ENCODE data around the gene ZNF318. TPM values are rescaled to one million over a fixed set of nuclear protein-coding genes. Genes with fewer than 3 reads are reported as not detected.

Gene ZNF318
- total RNA-seq, 1 experiment from 2014 or later = 23.8 TPM

DNA sequence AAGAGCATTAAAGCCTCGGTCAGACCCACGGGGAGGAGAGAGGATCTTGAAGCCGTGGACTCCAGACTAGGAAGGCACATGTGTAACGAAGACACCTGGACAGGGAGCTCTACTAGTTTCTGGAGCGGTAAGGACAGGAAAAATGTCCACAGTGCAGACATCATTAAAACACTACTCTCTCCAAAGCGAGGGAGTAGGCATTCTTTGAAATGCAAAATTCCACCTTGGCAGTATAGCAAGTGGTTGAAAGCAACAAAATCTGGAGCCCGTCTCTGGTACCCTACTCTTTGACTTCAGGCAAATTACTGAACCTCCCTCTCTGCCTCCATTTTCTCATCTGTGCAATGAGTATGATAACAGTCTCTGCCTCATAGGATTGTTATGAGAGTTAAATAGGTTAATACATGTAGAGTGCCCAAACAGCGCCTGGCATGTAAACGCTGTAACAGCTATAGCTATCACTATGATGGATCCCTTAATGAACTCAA lies 60.4 kb downstream of the ZNF318 start:
- no TSS peak for BruUV-seq (replicated peaks)
- Histone ChIP-seq H3K27me3 (replicated peaks; ENCODE audit: insufficient read depth, low read depth, low read length, poor library complexity) (no peaks in the 10 kb centered on the region), H3K36me3 (ENCODE audit: insufficient read depth, low read length, poor library complexity, severe bottlenecking) (no peaks in the 10 kb centered on the region), H3K9me3 (ENCODE audit: low read depth, low read length, poor library complexity, severe bottlenecking) (no peaks in the 10 kb centered on the region), H3K27ac (ENCODE audit: low read depth, low read length, poor library complexity, severe bottlenecking) (no peak overlapping the region), H3K4me1 (ENCODE audit: insufficient read depth, low read length, poor library complexity, severe bottlenecking) (no peaks in the 10 kb centered on the region), H3K4me3 (ENCODE audit: low read depth, low read length, poor library complexity, severe bottlenecking) (peak overlapping the region; percentile 50)
- intact Hi-C loops (cut with micrococcal nuclease; ENCODE audit: unreplicated experiment) = no loop called here
- no peak for TF ChIP-seq EZH2 (IDR thresholded peaks at IDR 0.05; ENCODE audit: borderline replicate concordance, low read depth, low read length, poor library complexity, severe bottlenecking)
- POLR2A ChIA-PET (ENCODE audit: low non-redundant PET) = no interaction called here
- CTCF ChIA-PET = no interaction called here
- DNase-seq (ENCODE audit: low spot score) = no peak

DNA sequence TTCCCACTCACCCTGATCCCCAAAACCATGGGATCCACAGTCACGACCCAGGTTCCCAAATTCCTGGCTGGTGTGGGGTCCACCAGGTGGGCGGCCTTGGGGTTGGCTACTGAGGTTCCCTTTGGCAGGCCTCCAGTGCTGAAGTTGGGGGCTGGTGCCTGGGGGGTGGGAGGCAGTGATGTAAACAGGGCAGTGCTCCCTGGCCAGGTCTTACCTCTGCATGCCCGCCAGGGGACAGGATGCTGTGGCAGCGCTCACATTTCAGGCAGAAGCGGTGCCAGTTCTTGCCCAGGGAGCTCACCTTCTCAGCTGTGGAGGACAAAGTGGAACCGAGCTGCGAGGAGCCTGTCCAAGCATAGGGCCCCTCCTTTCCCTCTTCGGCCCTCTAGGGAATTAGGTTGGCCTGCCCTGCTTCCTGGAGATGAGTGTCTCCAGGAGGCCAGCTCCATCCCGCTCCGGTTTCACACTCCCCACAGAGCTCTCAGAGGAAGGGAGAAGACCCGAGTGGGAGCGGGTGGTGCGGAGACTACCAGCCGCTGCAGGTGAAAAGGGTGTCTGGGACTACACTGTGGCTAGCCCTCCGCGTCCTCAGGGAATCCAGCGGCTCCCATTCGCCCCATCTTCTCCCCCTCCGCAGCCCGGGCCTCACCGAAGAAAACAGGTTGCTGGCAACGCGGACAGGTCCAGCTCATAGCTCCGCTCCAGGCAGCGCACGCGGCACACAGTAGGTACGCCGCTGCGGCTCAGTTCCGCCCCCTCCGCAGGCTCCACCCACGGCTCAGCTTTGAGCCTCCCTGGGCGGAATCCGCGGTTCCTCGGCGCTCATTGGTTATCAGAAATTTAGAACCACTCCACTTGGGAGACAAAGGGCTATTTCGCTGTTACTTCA lies 61.1 kb downstream of the ZNF318 start, which contains the start of gene CRIP3:
Gene CRIP3, minus strand, starts transcription at position 726 of the 889 bp plus-strand sequence. Its CDS starts 34 bp downstream, at position 692.
- H3K27me3 ChIP-seq (replicated peaks; ENCODE audit: insufficient read depth, low read depth, low read length, poor library complexity) = no peaks in the 10 kb centered on the region
- H3K27ac ChIP-seq (ENCODE audit: low read depth, low read length, poor library complexity, severe bottlenecking) = no peak within 1 kb of the TSS
- peak; percentile 56 for DNase-seq (ENCODE audit: low spot score)
- BruUV-seq (replicated peaks) = no TSS peak
- H3K9me3 ChIP-seq (ENCODE audit: low read depth, low read length, poor library complexity, severe bottlenecking) = no peaks in the 10 kb centered on the region
- H3K4me1 ChIP-seq (ENCODE audit: insufficient read depth, low read length, poor library complexity, severe bottlenecking) = no peaks in the 10 kb centered on the region
- ChIA-PET CTCF (interaction anchor here (0.5 kb wide), 1 partner anchor 13 kb away, joined by 4 read pairs; no protein-coding TSS in a partner anchor), POLR2A (ENCODE audit: low non-redundant PET) (no interaction called here)
- intact Hi-C loops (cut with micrococcal nuclease; ENCODE audit: unreplicated experiment) = no loop called here
- peak within 1 kb of the TSS; percentile 50 for H3K4me3 ChIP-seq (ENCODE audit: low read depth, low read length, poor library complexity, severe bottlenecking)
- TF ChIP-seq, protein P1, sequence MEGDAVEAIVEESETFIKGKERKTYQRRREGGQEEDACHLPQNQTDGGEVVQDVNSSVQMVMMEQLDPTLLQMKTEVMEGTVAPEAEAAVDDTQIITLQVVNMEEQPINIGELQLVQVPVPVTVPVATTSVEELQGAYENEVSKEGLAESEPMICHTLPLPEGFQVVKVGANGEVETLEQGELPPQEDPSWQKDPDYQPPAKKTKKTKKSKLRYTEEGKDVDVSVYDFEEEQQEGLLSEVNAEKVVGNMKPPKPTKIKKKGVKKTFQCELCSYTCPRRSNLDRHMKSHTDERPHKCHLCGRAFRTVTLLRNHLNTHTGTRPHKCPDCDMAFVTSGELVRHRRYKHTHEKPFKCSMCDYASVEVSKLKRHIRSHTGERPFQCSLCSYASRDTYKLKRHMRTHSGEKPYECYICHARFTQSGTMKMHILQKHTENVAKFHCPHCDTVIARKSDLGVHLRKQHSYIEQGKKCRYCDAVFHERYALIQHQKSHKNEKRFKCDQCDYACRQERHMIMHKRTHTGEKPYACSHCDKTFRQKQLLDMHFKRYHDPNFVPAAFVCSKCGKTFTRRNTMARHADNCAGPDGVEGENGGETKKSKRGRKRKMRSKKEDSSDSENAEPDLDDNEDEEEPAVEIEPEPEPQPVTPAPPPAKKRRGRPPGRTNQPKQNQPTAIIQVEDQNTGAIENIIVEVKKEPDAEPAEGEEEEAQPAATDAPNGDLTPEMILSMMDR (conservative IDR thresholded peaks at IDR 0.05; ENCODE audit: low read depth, low read length) = no peak
- TF ChIP-seq EZH2 (IDR thresholded peaks at IDR 0.05; ENCODE audit: borderline replicate concordance, low read depth, low read length, poor library complexity, severe bottlenecking) = no peak
- no peaks in the 10 kb centered on the region for H3K36me3 ChIP-seq (ENCODE audit: insufficient read depth, low read length, poor library complexity, severe bottlenecking)

- BruUV-seq (replicated peaks) = no TSS peak
- CTCF ChIA-PET = interaction anchor here (0.5 kb wide), 1 partner anchor 12 kb away, joined by 4 read pairs; no protein-coding TSS in a partner anchor
- Histone ChIP-seq H3K27ac (ENCODE audit: low read depth, low read length, poor library complexity, severe bottlenecking) (no peak overlapping the region), H3K9me3 (ENCODE audit: low read depth, low read length, poor library complexity, severe bottlenecking) (no peaks in the 10 kb centered on the region), H3K4me3 (ENCODE audit: low read depth, low read length, poor library complexity, severe bottlenecking) (no peak overlapping the region), H3K36me3 (ENCODE audit: insufficient read depth, low read length, poor library complexity, severe bottlenecking) (no peaks in the 10 kb centered on the region), H3K4me1 (ENCODE audit: insufficient read depth, low read length, poor library complexity, severe bottlenecking) (no peaks in the 10 kb centered on the region), H3K27me3 (replicated peaks; ENCODE audit: insufficient read depth, low read depth, low read length, poor library complexity) (no peaks in the 10 kb centered on the region)
- POLR2A ChIA-PET (ENCODE audit: low non-redundant PET) = no interaction called here
- intact Hi-C loops (cut with micrococcal nuclease; ENCODE audit: unreplicated experiment) = no loop called here
- TF ChIP-seq, protein P1 (conservative IDR thresholded peaks at IDR 0.05; ENCODE audit: low read depth, low read length) = no peak
- no peak for DNase-seq (ENCODE audit: low spot score)
Observed at GRCh38 chr6:43307451-43308100, 61.9 kb downstream of the ZNF318 start.

Data from A673 (cell line).